NT2/D1 (cell line): ENCODE data around the gene GPNMB.

Source experiments
- SUZ12 ChIP-seq: IDR thresholded peaks from 2 replicates; pipeline ENCODE4 v1.6.1; 2011; ENCODE audit not compliant: insufficient read length, insufficient read depth; ENCODE audit errors: extremely low read depth
- YY1 ChIP-seq: IDR thresholded peaks from 2 replicates; pipeline ENCODE4 v1.6.1; 2011; ENCODE audit not compliant: insufficient read length, insufficient read depth
- ZNF274 ChIP-seq: IDR thresholded peaks from 2 replicates; pipeline ENCODE4 v1.6.1; 2011; ENCODE audit warnings: mild to moderate bottlenecking, low read depth, low read length

DNA sequence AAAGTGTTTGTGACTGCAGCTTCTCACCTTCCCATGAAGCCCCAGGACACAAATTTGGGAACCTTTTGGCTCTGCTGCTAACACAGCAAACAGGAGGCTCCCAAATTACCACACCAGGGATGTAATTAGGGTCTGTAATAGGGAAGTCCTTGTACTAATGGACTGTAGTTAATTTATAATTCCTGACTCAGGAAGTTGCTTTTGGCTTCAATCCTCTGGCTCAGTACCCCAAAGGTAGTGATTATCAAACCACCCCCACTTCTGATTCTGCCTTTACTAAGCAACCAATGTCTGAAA, 48.8 kb downstream of the GPNMB start:
- no peak for TF ChIP-seq YY1
- TF ChIP-seq ZNF274, result no peak
- TF ChIP-seq SUZ12, result no peak
